Measurements from ENCODE around the gene BOD1.

BOD1 gene

DNA sequence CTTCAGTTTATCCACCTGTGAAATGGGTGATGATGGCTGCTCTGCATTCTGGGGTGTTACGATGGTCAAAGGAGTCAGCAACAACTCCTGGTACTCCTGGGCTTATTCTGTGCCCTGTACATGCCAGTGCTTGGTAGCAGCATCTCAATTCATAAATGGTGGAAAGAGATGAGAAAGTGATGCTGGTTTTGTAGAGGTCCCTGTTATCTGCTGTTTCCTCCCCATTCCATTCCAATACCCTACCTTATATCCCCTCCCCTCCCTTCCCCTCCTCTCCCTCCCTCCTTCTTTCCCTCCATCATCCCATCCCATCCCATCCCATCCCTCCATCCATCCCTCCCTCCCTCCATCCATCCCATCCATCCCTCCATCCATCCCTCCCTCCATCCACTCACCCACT, 19.1 kb downstream of the BOD1 start:
- Histone ChIP-seq H4K20me1 (ENCODE audit: control insufficient read depth, insufficient read depth, low read depth, low read length) (no peaks in the 10 kb centered on the region), H3K4me3 (ENCODE audit: low read length) (no peak overlapping the region), H3K9me2 (replicated peaks; ENCODE audit: control insufficient read depth, low read length) (no peaks in the 10 kb centered on the region), H3K27ac (ENCODE audit: low read depth, low read length) (no peak overlapping the region), H3K9me3 (ENCODE audit: control insufficient read depth, insufficient read depth, low read length) (peaks cover 17% of the 10 kb centered on the region), H3F3A (ENCODE audit: control insufficient read depth, insufficient read depth) (no peaks in the 10 kb centered on the region), H3K4me2 (ENCODE audit: low read length) (no peak overlapping the region), H3K27me3 (ENCODE audit: control insufficient read depth, low read length) (no peaks in the 10 kb centered on the region), H3K36me3 (ENCODE audit: control insufficient read depth, low read length) (no peaks in the 10 kb centered on the region), H3K79me2 (ENCODE audit: control insufficient read depth, low read length) (no peaks in the 10 kb centered on the region), H3K4me1 (ENCODE audit: control insufficient read depth, low read length) (no peaks in the 10 kb centered on the region)
- no peak for TF ChIP-seq EZH2phosphoT487 (IDR thresholded peaks at IDR 0.05; ENCODE audit: borderline replicate concordance, low read length)
- TF ChIP-seq, protein P1, sequence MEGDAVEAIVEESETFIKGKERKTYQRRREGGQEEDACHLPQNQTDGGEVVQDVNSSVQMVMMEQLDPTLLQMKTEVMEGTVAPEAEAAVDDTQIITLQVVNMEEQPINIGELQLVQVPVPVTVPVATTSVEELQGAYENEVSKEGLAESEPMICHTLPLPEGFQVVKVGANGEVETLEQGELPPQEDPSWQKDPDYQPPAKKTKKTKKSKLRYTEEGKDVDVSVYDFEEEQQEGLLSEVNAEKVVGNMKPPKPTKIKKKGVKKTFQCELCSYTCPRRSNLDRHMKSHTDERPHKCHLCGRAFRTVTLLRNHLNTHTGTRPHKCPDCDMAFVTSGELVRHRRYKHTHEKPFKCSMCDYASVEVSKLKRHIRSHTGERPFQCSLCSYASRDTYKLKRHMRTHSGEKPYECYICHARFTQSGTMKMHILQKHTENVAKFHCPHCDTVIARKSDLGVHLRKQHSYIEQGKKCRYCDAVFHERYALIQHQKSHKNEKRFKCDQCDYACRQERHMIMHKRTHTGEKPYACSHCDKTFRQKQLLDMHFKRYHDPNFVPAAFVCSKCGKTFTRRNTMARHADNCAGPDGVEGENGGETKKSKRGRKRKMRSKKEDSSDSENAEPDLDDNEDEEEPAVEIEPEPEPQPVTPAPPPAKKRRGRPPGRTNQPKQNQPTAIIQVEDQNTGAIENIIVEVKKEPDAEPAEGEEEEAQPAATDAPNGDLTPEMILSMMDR (IDR thresholded peaks at IDR 0.05; ENCODE audit: low read depth, low read length, poor library complexity, severe bottlenecking), result no peak

DNA sequence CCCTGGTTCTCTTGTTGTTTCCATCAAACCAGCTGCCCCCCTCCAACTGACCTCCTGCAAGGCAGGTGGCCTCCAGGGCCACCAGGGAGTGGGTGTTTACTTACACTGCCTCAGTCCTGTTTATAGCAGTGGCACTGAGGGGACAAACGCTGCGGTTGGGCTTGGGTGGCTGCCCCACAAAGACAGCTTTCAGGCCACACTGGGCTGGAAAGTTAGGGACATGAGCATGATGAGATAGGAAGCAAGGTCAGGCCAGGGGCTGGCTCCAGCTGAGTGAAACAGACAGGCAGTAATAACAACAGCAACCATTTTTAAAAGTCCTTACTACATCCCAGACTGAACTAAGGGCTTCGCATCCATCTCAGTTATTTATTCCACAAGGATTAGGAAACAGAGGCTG, 20.6 kb downstream of the BOD1 start:
- Histone ChIP-seq H3K79me2 (ENCODE audit: control insufficient read depth, low read length) (no peaks in the 10 kb centered on the region), H3K4me3 (ENCODE audit: low read length) (no peak overlapping the region), H3K27ac (ENCODE audit: low read depth, low read length) (no peak overlapping the region), H3K4me2 (ENCODE audit: low read length) (no peak overlapping the region), H3K36me3 (ENCODE audit: control insufficient read depth, low read length) (no peaks in the 10 kb centered on the region), H3K27me3 (ENCODE audit: control insufficient read depth, low read length) (no peaks in the 10 kb centered on the region), H3K9me3 (ENCODE audit: control insufficient read depth, insufficient read depth, low read length) (peaks cover 29% of the 10 kb centered on the region), H3F3A (ENCODE audit: control insufficient read depth, insufficient read depth) (no peaks in the 10 kb centered on the region), H4K20me1 (ENCODE audit: control insufficient read depth, insufficient read depth, low read depth, low read length) (no peaks in the 10 kb centered on the region), H3K9me2 (replicated peaks; ENCODE audit: control insufficient read depth, low read length) (no peaks in the 10 kb centered on the region), H3K4me1 (ENCODE audit: control insufficient read depth, low read length) (no peaks in the 10 kb centered on the region)
- no peak for TF ChIP-seq EZH2phosphoT487 (IDR thresholded peaks at IDR 0.05; ENCODE audit: borderline replicate concordance, low read length)
- TF ChIP-seq, protein P1 (IDR thresholded peaks at IDR 0.05; ENCODE audit: low read depth, low read length, poor library complexity, severe bottlenecking), result no peak

DNA sequence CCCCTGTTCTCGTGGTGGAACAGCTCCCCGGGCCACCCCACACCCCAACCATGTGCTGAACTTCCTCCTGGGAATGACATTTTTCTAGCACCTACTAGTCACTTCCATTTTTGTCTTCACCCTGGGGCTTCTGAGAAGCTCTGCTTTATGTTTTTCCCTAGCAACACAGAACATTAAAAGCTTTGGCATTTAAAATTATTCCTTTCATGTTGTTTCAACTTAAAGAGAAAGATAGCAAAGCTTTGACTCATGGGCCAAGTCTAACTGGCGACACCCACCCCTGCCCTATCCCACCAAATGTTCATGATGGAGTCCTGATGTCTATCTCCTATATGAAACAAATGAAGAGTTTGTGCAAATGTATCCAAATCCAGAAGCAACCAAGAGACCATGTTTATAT, 22.4 kb downstream of the BOD1 start:
- Histone ChIP-seq H3K4me2 (ENCODE audit: low read length) (no peak overlapping the region), H3F3A (ENCODE audit: control insufficient read depth, insufficient read depth) (no peaks in the 10 kb centered on the region), H4K20me1 (ENCODE audit: control insufficient read depth, insufficient read depth, low read depth, low read length) (no peaks in the 10 kb centered on the region), H3K4me1 (ENCODE audit: control insufficient read depth, low read length) (no peaks in the 10 kb centered on the region), H3K4me3 (ENCODE audit: low read length) (no peak overlapping the region), H3K27me3 (ENCODE audit: control insufficient read depth, low read length) (no peaks in the 10 kb centered on the region), H3K9me2 (replicated peaks; ENCODE audit: control insufficient read depth, low read length) (no peaks in the 10 kb centered on the region), H3K9me3 (ENCODE audit: control insufficient read depth, insufficient read depth, low read length) (peaks cover 43% of the 10 kb centered on the region), H3K27ac (ENCODE audit: low read depth, low read length) (no peak overlapping the region), H3K36me3 (ENCODE audit: control insufficient read depth, low read length) (no peaks in the 10 kb centered on the region), H3K79me2 (ENCODE audit: control insufficient read depth, low read length) (no peaks in the 10 kb centered on the region)
- TF ChIP-seq EZH2phosphoT487 (IDR thresholded peaks at IDR 0.05; ENCODE audit: borderline replicate concordance, low read length), result no peak
- TF ChIP-seq, protein P1 (IDR thresholded peaks at IDR 0.05; ENCODE audit: low read depth, low read length, poor library complexity, severe bottlenecking), result no peak
